Rectal smooth muscle tissue (tissue), 1 donor: Measurements from ENCODE around the gene JPH3.

Experiments used
- H3K27ac ChIP-seq: one replicate; pipeline ENCODE4 v1.7.0; 2013; ENCODE audit warnings: low read depth, low read length, inconsistent platforms
- H3K27me3 ChIP-seq: one replicate; pipeline ENCODE4 v1.7.0; 2013; ENCODE audit warnings: low read length; ENCODE audit not compliant: control insufficient read depth, insufficient read depth
- H3K36me3 ChIP-seq: one replicate; pipeline ENCODE4 v1.7.0; 2013; ENCODE audit warnings: low read length; ENCODE audit not compliant: control insufficient read depth, insufficient read depth
- H3K4me1 ChIP-seq: one replicate; pipeline ENCODE4 v1.7.0; 2013; ENCODE audit warnings: low read length; ENCODE audit not compliant: control insufficient read depth, insufficient read depth
- H3K4me3 ChIP-seq: one replicate; pipeline ENCODE4 v1.7.0; 2013; ENCODE audit warnings: low read length
- H3K9ac ChIP-seq: one replicate; pipeline ENCODE4 v1.7.0; 2013; ENCODE audit warnings: low read length

The JPH3 gene

GRCh38 chr16:87626905-87627304 is 24.6 kb downstream of the JPH3 start:
- no peaks in the 10 kb centered on the region for H3K27me3 ChIP-seq
- H3K4me3 ChIP-seq: no peak overlapping the region

GRCh38 chr16:87627542-87628245 is 25.4 kb downstream of the JPH3 start:
- H3K9ac ChIP-seq: no peak overlapping the region
- no peaks in the 10 kb centered on the region for H3K27me3 ChIP-seq
- H3K36me3 ChIP-seq: no peaks in the 10 kb centered on the region
- no peaks in the 10 kb centered on the region for H3K4me1 ChIP-seq
- H3K27ac ChIP-seq: no peak overlapping the region
- H3K4me3 ChIP-seq: no peak overlapping the region

More at GRCh38 chr16:87626905-87627304, 24.6 kb downstream of the JPH3 start:
- Histone ChIP-seq H3K4me1 (no peaks in the 10 kb centered on the region), H3K27ac (no peak overlapping the region), H3K36me3 (no peaks in the 10 kb centered on the region), H3K9ac (no peak overlapping the region)

GRCh38 chr16:87628246-87628923 is 26.1 kb downstream of the JPH3 start:
- Histone ChIP-seq H3K9ac (no peak overlapping the region), H3K4me1 (no peaks in the 10 kb centered on the region), H3K4me3 (no peak overlapping the region), H3K36me3 (no peaks in the 10 kb centered on the region), H3K27ac (no peak overlapping the region), H3K27me3 (no peaks in the 10 kb centered on the region)

- Histone ChIP-seq H3K4me1 (no peaks in the 10 kb centered on the region), H3K4me3 (no peak overlapping the region), H3K36me3 (no peaks in the 10 kb centered on the region), H3K27me3 (no peaks in the 10 kb centered on the region), H3K27ac (no peak overlapping the region), H3K9ac (no peak overlapping the region)
Measured at GRCh38 chr16:87628940-87629339, 26.6 kb downstream of the JPH3 start.

GRCh38 chr16:87631067-87631466 is 28.8 kb downstream of the JPH3 start:
- H3K9ac ChIP-seq: no peak overlapping the region
- H3K27ac ChIP-seq: no peak overlapping the region
- no peak overlapping the region for H3K4me3 ChIP-seq
- H3K4me1 ChIP-seq: no peaks in the 10 kb centered on the region
- H3K36me3 ChIP-seq: no peaks in the 10 kb centered on the region
- no peaks in the 10 kb centered on the region for H3K27me3 ChIP-seq

GRCh38 chr16:87634411-87634810 is 32.1 kb downstream of the JPH3 start:
- no peaks in the 10 kb centered on the region for H3K27me3 ChIP-seq
- H3K9ac ChIP-seq: no peak overlapping the region
- no peaks in the 10 kb centered on the region for H3K36me3 ChIP-seq
- H3K27ac ChIP-seq: no peak overlapping the region
- no peak overlapping the region for H3K4me3 ChIP-seq
- no peaks in the 10 kb centered on the region for H3K4me1 ChIP-seq

GRCh38 chr16:87635541-87636049 is 33.3 kb downstream of the JPH3 start:
- H3K36me3 ChIP-seq: no peaks in the 10 kb centered on the region
- no peaks in the 10 kb centered on the region for H3K27me3 ChIP-seq
- H3K4me1 ChIP-seq: no peaks in the 10 kb centered on the region
- H3K27ac ChIP-seq: no peak overlapping the region
- peak overlapping the region; percentile 51 for H3K4me3 ChIP-seq
- H3K9ac ChIP-seq: no peak overlapping the region

GRCh38 chr16:87636050-87636684 is 33.9 kb downstream of the JPH3 start:
- no peaks in the 10 kb centered on the region for H3K27me3 ChIP-seq
- no peak overlapping the region for H3K9ac ChIP-seq
- H3K36me3 ChIP-seq: no peaks in the 10 kb centered on the region
- H3K27ac ChIP-seq: no peak overlapping the region
- H3K4me1 ChIP-seq: no peaks in the 10 kb centered on the region
- no peak overlapping the region for H3K4me3 ChIP-seq

- Histone ChIP-seq H3K27me3 (no peaks in the 10 kb centered on the region), H3K4me3 (no peak overlapping the region), H3K36me3 (no peaks in the 10 kb centered on the region), H3K27ac (no peak overlapping the region), H3K9ac (no peak overlapping the region), H3K4me1 (no peaks in the 10 kb centered on the region)
Measured at GRCh38 chr16:87636741-87637140, 34.4 kb downstream of the JPH3 start.

- H3K27ac ChIP-seq: no peak overlapping the region
- H3K36me3 ChIP-seq: no peaks in the 10 kb centered on the region
- no peaks in the 10 kb centered on the region for H3K27me3 ChIP-seq
- no peak overlapping the region for H3K4me3 ChIP-seq
- no peak overlapping the region for H3K9ac ChIP-seq
- H3K4me1 ChIP-seq: no peaks in the 10 kb centered on the region
Measured at GRCh38 chr16:87637357-87637756, 35.0 kb downstream of the JPH3 start.

GRCh38 chr16:87638736-87639135 is 36.4 kb downstream of the JPH3 start:
- no peaks in the 10 kb centered on the region for H3K27me3 ChIP-seq
- no peak overlapping the region for H3K9ac ChIP-seq
- no peak overlapping the region for H3K27ac ChIP-seq
- H3K36me3 ChIP-seq: no peaks in the 10 kb centered on the region
- no peak overlapping the region for H3K4me3 ChIP-seq
- H3K4me1 ChIP-seq: no peaks in the 10 kb centered on the region

- H3K4me3 ChIP-seq: no peak overlapping the region
- no peak overlapping the region for H3K27ac ChIP-seq
- no peak overlapping the region for H3K9ac ChIP-seq
- H3K36me3 ChIP-seq: no peaks in the 10 kb centered on the region
- no peaks in the 10 kb centered on the region for H3K4me1 ChIP-seq
- no peaks in the 10 kb centered on the region for H3K27me3 ChIP-seq
Measured at GRCh38 chr16:87641721-87642120, 39.4 kb downstream of the JPH3 start.
